Kidney glomerular epithelial cell (primary cell): ENCODE measurements around the gene MYMK.
A peak's percentile ranks its signal among the peaks of the same experiment; 100 is the strongest.

ENCODE experiments used
- DNase-seq: peaks from one replicate; lab custom pipeline; 2025; lab: John Stamatoyannopoulos, UW

MYMK gene

DNA sequence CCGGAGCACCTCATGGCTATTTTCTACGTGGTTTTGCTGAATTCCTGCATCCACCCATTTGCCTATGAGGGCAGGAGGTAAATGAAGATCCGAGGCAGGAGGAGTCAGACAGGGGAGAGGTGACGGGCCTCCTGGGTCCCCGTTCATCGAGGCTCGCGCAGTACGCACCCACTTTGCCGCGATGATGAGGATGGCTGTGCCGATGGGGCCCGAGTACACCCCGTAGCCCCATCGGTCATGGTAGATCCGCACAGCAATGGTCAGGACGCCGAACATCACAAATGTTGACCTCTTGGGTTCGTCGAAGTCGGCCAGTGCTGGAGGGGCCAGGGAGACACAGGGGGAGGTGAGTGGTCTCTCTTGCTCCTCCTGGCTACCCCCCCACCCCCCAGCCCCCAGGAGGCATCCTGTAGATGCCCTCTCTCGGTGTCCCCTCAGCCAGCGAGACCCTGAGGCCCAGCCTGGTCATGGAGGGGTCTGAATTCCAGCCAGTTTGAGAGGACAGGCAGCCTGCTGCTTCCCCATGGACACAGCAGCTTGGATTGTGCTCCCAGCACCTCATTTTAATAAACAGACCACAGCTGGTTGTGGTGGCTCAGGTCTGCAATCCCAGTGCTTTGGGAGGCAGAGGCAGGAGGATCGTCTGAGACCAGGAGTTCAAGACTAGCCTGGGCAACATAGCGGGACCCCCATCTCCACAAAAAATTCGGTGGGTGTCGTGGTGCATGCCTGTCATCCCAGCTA lies 5.9 kb downstream of the MYMK start:
- no peak for DNase-seq

DNA sequence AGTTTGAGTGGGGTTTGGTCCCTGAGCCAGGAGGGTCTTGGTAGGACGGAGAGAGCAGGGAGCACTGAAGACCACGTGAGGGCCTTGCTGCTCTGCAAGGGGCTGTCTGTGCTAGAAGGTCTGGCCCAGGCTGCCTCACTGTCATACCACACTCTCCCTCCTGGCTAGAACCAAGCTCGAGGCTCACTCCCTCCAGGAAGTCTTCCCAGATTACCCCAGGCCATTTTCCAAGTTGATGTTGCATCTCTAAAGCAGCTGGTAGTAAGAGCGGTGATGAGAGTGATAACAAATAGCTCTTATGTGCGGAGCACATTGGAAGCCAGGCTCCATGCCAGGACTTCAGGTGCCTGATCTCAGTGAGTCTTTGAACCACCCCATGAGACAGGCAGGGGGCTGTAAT lies 6.6 kb downstream of the MYMK start:
- no peak for DNase-seq

DNA sequence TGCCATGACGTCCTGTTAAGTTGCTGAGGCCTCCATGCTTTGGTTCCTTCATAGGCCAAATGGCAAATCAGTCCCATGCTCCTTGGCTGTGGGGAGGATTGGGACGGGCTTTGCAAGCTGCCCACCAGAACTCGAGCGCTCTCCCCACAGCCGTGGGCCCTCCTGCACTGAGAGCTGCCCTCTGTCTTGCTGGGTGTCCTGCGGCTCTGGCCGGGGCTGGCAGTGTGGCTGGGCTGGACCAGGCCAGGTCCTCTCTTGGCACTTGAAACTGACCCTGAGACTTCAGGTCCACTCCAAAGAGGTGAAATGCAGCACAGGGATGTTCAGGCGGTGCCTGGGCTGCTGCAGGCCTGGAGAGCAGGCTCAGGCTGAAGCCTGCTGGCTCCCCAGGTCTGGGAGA lies 7.0 kb downstream of the MYMK start:
- no peak for DNase-seq

DNA sequence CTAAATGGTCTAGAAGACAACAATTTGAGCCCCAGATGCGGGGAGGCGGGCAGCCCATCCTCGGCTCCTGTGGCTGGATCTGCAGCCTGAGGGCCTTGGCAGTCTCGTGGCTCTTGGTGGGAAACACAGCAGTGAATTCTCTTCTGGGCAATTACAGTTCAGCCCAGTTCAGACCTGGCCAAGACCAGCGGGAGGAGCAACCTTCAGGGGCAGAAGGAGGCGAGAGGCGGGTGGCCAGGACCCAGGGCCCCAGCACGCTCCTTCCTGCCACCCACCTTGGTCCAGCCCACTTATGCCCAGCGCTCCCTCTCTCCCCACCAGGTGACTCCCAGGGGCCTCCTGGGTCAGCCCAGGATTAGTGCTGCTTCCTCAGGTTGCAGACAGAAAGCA lies 7.8 kb downstream of the MYMK start:
- DNase-seq: no peak

DNA sequence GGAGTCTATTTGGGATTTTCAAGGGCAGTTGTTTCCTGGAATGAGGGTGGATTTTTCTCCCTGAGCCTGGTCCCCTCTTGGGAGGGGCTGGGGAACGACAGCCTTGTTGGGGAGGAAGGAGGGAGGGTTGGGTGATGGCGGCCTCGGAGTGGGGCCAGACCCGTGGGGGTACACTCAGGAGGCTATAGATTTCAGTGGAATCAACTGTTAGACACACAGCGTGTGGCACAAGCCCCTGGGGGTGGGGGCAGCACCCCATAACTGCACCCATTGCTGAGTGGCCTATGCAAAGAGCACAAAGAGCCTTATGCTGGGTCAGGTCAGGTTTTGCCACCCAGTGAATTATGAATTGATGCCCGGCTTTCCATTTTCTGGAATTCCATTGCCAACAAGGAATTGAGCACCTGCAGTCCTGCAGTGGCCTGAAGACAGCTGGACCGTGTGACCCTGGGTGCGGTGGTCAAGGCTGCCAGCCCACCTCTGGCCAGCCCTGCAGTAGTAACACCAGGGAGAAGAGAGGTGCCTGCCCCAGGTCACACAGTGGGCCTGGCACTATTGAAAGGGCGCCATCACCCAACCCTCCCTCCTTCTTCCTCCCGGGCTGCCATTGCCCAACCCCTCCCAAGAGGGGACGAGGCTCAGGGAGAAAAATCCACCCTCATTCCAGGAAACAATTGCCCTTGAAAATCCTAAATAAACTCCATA lies 8.4 kb downstream of the MYMK start:
- DNase-seq: no peak

DNA sequence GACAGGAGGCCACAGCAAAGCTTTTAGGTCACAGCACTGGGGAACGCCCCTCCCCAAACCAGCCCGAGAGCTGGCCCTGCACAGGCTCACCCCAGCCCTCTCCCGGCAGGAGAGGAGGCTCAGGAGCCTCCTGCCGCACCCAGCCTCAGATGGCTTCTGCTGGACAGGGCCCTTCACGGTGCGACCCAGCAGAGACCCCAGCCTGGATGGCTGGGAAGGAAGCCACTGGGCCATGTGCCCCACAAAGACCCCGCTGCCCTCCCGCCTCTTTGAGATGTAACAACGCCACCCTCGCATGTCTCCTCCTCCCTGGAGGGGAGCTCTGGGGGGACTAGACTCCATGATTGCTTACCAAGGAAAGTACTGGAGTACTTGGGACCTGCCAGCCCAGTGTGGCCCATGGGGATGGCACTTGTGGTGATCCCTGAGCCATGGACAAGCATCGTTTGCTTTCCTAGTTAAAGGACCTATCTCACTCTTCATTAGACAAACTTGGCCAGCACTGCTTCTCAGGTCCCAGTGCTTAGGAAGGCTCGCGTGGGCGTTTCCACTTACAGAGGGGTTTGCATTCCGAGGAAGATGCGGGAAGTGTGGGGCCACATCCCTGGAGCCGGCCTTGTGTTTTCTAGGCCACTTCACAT lies 9.0 kb downstream of the MYMK start:
- no peak for DNase-seq

DNA sequence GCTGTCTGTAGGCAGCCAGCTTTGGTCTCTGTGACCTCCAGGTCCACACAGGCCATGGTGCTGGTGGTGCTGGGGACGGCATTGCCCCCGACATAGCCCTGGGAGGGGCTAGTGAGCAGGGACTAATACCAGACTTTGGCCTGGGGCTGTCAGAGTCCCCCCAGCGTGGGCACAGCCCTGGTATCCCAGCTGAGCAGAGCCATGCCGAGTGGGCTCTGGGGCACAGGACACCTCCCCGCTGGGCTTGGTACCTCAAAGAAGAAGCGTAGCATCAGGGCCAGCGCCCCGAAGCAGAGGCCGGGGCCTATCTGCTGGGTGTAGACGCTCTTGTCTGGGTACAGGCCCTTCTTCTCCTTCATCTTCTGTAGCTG lies 9.5 kb downstream of the MYMK start:
- DNase-seq: no peak

DNA sequence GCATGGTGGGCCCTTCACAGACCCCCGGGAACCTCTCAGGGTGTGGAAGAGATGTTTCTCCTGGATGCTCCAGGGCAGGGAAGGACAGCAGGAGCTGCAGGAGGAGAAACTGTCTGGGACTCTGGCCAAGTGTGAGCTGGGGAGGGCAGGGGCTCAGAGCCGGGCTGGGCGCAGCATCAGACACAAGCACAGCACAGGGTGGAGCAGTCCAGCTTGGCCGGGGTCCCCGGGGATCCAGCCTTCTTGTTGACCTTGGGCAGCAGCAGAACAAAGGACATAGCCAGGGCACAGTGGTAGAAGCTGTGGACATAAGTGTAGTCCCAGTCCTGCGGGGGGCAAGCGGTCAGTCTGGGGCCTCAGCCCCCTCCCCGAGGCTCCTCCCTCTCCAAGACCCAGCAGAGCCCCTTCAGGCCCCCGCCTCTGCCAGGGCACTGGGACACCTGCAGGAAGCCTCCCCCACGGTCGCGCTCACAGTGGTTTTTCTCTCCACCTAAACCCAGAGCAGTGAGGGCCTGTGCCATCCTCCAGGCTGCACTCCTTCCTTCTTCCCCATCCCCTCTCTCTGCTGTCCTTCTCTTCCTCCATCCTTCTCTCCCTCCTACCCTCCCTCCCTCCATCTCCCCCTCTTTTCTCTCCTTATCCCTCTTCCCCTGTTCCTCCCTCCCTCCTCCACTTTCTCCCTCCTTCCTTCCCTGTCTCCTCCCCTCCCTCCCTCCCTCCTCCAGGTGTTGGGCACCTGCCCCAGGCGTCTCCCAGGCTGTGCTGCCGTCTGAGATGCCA lies 10.1 kb downstream of the MYMK start:
- no peak for DNase-seq

DNA sequence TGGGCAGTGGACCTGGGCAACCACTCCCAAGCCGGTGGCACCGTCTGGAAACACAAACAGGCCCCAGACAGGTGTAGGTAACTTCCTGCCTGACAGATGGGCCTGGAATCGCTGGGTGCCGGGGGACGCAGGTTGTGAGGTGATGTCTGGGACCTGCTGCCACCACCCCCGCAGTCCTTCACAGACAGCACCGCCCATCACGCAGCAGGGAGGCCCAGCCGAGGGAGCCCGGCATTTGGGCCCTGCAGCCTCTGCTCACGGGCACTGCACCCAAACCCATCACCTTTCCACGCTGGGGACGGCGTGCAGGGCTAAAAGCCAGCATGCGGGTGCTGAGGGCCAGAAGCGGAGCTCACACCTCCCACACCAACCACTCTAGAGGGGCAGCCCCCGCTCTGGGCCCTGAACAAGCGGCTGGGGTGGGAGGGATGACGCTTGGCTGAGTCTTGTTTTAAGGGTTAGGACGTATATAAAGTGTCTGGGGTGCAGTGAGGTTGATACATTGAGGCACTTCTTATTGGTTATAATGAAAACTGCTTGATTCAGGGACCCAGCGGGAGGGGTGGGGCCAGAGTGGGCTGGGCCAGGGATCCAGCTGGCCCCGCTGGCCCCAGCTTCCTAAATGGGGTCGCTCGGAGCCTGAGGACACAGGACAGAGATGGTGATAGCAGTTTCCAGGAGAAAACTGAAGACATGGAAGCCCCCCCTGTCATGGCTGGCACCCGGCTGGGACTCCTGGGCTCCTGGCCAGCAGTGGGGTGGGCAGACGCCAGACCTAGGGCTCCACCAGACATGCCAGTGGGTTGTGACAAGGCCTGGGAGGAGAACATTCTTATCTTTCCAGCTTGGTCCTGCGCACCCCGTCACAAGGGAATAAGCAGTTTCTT lies 11.3 kb downstream of the MYMK start:
- DNase-seq: no peak

DNA sequence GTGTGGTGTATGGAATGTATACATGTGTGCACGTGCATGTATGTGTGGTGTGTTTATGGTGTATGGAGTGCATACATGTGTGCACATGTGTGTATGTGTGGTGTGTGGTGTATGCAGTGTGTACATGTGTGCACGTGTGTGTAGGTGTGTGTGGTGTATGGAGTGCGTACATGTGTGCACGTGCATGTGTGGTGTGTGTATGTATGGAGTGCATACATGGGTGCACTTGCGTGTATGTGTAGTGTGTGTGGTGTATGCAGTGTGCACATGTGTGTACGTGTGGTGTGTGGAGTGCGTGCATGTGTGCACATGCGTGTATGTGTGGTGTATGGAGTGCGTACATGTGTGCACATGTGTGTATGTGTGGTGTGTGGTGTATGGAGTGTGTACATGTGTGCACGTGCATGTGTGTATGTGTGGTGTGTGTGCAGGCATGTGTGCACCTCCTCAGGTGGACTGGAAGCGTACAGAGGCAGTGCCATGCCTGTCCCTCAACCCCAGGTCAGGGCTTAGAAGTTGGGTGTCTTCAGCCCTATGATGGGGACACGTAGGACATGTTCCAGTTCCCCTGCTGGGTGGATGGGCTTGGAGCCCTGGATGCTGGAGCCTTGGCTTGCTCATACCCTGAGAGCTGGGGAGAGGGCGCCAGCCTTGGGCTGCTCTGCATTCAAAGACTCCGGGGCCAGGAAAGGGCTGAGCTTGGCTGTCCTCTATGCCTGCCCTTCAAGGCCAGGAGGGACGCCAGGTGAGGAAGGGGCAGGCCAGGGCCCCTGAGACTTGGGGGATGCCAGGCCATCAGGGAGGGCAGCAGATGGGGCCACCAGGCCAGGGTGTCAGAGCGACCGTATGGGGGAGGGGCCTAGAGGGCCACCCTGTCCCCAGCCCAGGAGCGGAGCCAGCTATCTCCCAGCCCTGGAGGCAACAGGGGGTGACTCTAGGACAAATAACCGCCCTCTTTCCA lies 12.2 kb downstream of the MYMK start:
- DNase-seq: no peak

DNA sequence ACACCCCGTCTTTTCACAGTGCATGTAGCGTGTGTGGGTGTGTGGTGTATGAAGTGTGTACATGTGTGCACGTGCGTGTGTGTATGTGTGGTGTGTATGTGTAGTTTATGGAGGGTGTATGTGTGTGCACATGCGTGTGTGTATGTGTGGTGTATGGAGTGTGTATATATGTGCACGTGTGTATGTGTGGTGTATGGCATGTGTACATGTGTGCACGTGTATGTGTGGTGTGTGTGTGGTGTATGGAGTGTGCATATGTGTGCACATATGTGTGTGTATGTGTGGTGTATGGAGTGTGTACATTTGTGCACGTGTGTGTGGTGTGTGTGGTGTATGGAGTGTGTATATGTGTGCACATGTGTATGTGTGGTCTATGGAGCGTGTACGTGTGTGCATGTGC lies 13.2 kb downstream of the MYMK start:
- DNase-seq: no peak

DNA sequence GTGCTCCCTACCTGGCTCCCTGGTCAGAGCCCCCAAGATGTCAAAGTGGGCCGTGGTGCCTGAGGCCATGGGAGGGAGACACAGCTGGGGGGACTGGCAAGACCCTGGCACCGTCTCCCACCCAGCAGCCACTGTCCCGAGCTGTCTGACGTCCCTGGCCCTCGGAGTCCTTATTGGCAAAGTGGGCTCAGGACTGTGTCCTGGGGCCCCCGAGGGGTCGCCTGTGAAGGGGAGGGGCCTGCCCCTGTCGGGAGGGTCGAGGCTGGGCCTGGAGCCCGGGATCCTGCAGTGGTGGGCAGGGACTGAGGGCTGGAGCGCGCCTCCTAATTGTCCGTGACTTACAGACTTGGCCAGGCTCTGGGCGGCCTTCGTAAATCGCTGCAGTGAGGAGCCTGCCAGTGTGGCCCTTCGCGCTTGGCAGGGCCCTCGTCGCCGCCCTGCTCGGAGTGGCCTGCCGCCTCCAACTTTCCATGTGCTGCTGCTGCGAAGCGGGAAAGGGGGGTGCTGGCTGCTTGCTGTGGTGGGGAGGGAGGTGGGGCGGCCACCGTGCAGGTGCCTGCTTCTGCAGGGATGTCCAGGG lies 13.7 kb downstream of the MYMK start:
- no peak for DNase-seq

DNA sequence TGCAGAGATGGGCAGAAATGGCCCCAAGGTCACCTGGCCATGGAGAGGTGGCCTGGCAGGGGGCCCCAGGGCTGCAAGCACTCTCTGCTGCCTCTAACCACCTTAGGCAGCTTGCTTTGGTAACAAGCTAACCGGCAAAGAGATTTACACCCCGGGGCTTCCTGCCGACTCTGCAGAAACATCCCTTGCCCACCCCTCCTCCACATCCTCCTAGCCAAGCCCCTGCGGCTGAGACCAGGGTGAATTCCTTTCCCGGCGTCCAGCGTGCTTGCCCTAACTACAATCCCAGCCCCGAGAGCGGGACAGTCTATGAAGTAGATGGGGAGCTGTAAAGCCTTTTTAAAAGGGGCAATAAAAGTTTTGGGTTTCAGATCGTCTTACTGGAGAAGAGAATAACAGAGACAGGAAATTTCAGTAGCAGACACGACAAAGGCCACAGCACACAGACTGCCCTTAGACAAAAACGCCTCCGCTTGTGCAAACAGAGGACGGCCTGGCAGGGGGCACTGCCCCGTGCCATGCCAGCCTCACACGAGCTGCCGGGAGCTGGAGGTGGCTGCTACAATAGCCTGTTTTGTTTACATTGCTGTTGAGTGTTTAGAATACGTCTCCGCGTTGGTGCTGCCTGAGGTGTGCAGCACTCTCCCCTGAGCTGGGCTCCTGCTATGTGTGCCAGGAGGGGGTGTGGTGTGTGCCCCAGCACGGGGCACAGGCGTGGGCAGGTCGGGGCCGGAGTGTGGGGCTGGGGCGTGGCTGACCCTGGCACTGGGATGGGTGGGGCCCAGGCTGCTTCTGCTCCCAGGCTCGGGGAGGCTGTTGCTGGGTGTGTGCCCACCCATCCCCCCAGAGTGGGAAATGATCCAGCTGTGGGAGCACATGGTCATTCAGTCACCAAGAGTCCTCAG lies 15.3 kb downstream of the MYMK start:
- no peak for DNase-seq

DNA sequence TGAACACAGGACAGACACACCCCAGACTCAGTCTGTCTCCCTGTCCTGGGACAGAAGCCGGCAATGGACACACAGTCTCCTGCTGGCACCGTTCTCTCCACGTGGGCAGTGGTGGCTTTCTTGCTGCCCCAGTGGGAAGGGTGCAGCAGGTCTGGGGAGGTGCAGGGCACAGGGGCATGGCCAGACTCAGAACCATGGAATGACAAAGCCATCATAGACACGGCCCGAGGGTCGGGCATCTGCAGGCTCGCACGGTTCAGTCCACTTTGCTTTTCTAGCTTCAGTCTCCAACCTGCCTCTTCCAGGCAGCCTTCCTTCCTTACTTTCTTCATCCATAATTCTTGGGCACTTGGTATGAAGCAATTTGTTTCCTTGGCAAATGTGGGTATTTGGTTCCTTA lies 16.7 kb downstream of the MYMK start:
- DNase-seq: no peak

DNA sequence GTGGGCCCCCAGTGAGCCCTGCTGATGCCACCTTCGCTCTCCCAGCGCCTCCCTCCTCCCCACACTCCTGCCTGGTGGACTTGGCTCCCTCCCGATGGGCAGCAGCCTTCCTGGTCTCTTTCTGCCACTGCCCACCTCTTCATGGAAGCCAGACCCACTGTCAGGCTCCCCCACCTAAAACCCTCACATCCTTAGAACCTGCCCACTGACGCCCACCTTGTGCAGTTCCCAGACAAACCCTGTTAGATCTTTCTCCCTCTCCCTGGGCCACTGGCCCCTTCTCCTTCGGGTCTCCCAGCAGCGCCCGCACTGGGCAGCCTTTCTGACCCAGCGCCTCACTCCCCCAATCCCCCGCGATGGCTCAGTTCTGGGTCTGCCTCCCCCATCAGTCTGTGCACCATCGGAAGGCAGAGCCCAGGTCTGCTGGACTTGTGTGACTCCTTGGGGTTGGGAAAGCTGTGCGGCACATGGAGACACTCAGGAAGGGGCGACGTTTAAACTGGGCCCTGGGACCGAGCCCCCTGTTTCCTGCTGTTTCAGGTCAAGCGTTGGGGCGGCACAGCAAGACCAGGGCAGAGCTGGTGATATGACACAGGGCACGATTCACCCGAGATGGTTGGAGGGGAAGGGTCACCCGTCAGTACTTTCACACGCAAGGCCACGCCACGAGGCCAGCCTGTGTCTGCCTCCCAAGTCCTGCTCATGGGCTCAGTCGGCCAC lies 17.4 kb downstream of the MYMK start:
- no peak for DNase-seq

DNA sequence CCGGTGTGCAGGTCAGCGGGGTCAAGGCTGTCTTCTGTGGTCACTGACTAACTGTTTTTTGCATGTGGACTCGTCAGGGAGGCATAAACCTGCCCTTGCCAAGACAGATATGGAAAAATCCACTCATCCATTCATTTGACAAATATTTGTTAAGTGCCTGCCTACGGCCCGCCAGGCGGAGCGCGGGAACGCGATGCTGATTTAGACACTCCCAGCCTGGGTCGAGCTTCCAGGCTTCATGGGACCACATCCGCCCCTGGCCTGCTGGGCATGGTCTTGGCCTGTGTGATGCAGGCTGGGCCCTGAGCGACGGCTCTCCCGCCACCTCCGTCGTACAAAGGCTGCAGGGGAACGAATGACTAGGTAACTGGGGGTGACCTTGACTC lies 18.1 kb downstream of the MYMK start:
- DNase-seq: peak; percentile 59

DNA sequence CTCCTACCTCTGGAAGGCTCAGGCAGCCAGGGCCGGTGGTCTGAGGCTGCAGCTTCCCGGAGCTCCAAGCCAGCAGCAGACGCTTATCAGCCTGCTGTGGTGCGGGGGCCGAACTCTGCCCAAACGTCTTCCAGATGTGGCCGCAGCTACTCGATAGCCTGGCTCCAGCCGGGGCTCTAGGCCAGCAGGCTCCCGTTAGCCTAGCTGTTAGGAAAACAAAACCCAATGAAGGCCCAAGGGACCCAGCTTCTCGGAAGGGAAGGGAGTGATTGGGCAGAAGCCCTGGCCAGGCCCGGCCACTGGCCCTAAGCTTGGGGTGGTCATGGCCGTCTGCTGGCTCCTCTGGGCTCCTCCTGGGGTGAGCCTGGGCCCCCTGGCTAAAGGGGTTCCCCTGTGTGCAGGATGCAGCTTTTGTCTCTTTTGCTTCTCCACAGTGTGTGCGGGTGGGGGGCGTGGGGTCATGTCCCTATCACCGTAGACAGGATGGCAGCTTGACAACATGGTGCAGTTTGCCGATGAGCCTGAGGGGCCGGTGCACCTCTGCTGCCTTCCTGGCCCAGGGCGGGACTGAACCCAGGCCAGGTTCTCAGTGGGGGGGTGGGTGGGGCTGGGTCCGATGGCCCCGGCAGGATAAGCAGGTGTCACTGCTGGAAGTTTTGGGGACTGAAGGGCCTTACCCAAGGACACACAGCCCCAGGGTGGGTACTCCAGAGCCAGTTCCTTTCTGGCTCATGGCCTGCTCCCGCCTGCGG lies 18.7 kb downstream of the MYMK start:
- no peak for DNase-seq
